SU-DHL-6 (cell line): ENCODE data around the gene PDS5A.

Experiments
- H2AFZ ChIP-seq: fragments of 200-600 bp; sonication (generic); 2 replicates; pipeline ENCODE4 v1.6.1; 2014; ENCODE audit warnings: low read depth, mild to moderate bottlenecking, moderate library complexity, mixed read lengths, antibody characterized with exemption, low read length; ENCODE audit not compliant: severe bottlenecking
- H3F3A ChIP-seq: fragments of 200-600 bp; shearing (Covaris generic); 2 replicates; pipeline ENCODE4 v1.6.0; 2016; ENCODE audit warnings: antibody characterized with exemption, mild to moderate bottlenecking; ENCODE audit not compliant: insufficient read depth
- H3K27ac ChIP-seq: fragments of 200-600 bp; sonication (generic); 2 replicates; pipeline ENCODE4 v1.5.1; 2016; ENCODE audit warnings: low read depth, mild to moderate bottlenecking, low read length, moderate library complexity, mixed read lengths
- H3K27me3 ChIP-seq: fragments of 200-600 bp; sonication (generic), shearing (Covaris generic); 2 replicates; pipeline ENCODE4 v1.6.0; 2014; ENCODE audit warnings: mild to moderate bottlenecking, low read length
- H3K36me3 ChIP-seq: fragments of 200-600 bp; sonication (generic); 2 replicates; pipeline ENCODE4 v1.6.1; 2014; ENCODE audit warnings: mild to moderate bottlenecking, low read length, mixed read lengths
- H3K4me2 ChIP-seq: fragments of 300-600, 200-600 bp; shearing (Covaris generic), sonication (generic); 2 replicates; pipeline ENCODE4 v1.6.0; 2014; ENCODE audit warnings: low read length, low read depth, mild to moderate bottlenecking; ENCODE audit not compliant: poor library complexity, severe bottlenecking
- H3K4me3 ChIP-seq: fragments of 200-600 bp; sonication (generic); 2 replicates; pipeline ENCODE4 v1.5.1; 2014; ENCODE audit warnings: antibody characterized with exemption, low read length, mild to moderate bottlenecking, mixed read lengths; ENCODE audit not compliant: insufficient read depth, poor library complexity, severe bottlenecking
- H3K79me2 ChIP-seq: fragments of 200-600 bp; sonication (generic); 2 replicates; pipeline ENCODE4 v1.6.1; 2014; ENCODE audit warnings: mild to moderate bottlenecking, low read length, moderate library complexity; ENCODE audit not compliant: insufficient read depth
- H3K9ac ChIP-seq: fragments of 200-600 bp; sonication (generic); 2 replicates; pipeline ENCODE4 v1.7.0; 2014; ENCODE audit warnings: mild to moderate bottlenecking, low read length
- H3K9me2 ChIP-seq: fragments of 200-600 bp; sonication (generic); replicated peaks from 2 replicates; pipeline ENCODE4 v1.6.1; 2014; ENCODE audit warnings: low read length; ENCODE audit not compliant: insufficient read depth
- H3K9me3 ChIP-seq: fragments of 200-600 bp; sonication (generic); 2 replicates; pipeline ENCODE4 v1.6.1; 2014; ENCODE audit warnings: low read length, mixed read lengths; ENCODE audit not compliant: insufficient read depth
- H4K20me1 ChIP-seq: fragments of 200-600 bp; sonication (generic); 2 replicates; pipeline ENCODE4 v1.6.1; 2014; ENCODE audit warnings: low read depth, mild to moderate bottlenecking, antibody characterized with exemption, low read length, moderate library complexity, mixed read lengths
- CTCF ChIP-seq: fragments of 200-600 bp; sonication (generic); IDR thresholded peaks from one replicate; pipeline ENCODE4 v1.5.1; 2017; ENCODE audit warnings: antibody characterized with exemption, mild to moderate bottlenecking, low read length, moderate library complexity; ENCODE audit not compliant: insufficient read depth, poor library complexity, severe bottlenecking
- EZH2phosphoT487 ChIP-seq: fragments of 200-600 bp; sonication (generic), shearing (Covaris generic); conservative IDR thresholded peaks from 2 replicates; pipeline ENCODE4 v1.6.1; 2018; ENCODE audit warnings: mild to moderate bottlenecking, antibody characterized with exemption, low read length, moderate library complexity, mixed read lengths

Gene PDS5A

DNA sequence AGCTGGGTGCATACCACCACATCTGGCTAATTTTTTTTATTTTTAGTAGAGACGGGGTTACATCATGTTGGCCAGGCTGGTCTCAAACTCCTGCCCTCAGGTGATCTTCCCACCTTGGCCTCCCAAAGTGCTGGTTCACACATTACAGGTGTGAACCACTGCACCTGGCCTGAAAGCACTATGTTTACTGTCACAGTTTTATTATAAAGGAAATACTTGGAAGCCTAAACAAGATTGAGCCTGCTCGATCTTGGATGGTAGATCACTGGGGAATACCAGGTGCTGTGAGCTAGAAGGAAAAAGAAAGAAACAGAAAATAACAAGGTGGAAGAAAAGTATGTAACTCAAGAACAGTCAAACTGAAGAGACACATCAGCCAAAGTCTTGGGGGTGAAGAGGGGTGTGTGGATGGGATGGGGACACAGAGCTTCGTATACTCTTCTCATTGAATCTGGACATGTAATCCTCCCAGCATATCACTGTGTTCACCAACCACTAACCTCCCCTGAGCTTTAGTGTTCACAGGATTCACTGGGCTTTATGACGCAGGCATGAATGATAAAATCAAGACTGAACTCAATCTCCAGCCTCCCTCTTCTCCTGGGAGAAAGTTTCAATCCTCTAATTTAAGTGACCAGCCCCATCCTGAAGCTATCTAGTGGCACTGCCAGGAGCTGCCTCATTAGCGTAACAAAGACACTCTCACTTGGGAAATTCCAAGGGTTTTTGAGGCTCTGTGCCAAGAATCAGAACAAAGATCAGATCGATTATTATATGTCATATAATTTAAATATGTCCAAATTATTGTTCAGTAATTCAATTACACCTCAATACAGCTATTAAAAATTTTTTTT is 40.9 kb downstream of the PDS5A start:
- Histone ChIP-seq H3K79me2 (peaks cover 99% of the 10 kb centered on the region), H3K9me2 (no peaks in the 10 kb centered on the region)

DNA sequence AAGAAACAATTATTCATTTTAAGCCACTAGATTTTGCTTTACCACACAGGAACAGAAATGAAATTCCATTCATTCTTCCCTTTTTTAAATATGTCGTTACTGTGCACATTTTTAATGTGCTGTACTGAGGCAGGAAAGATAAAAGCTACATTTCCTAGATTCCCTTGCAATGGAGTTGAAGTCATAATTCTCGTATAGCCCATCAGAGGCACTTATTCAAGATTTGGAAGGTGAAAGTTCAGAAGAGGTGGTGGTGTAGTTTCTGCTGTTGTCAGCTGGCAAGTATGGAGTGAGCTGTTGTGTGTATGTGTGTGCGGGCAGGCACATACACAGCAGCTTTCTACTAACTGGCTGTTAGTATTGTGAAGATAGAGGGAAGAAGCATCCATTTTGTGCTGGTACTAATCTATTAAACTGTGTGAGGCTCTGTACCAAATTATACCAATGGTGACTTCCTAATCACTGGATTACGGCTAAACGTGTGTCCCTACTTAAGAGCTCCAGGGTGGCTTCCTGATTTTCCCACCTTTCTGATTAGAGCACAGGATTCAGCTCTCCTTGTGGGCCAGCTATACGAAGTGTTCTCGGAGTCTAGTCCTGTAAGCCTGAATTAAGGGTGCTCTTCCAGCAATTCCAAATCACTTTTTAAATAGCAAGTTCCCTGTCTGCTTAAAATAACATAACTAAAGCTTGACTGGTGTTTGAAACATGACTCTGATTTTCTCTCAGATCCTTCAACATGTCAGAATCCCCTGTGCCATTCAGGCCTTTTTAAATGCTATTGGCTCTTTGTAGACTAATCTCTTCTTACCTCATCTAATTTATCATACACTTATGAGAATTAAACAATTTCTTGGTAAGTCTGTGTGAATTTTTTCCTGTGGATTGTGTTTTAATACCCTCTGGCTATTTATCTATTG is 43.8 kb downstream of the PDS5A start:
- H3K4me2 ChIP-seq, result no peak overlapping the region
- no peaks in the 10 kb centered on the region for H3K9me3 ChIP-seq
- no peak overlapping the region for H3K4me3 ChIP-seq
- peaks cover 94% of the 10 kb centered on the region for H3K79me2 ChIP-seq
- H4K20me1 ChIP-seq, result peaks cover 7% of the 10 kb centered on the region; the same call in 1 of the 2 replicates
- no peak overlapping the region for H2AFZ ChIP-seq
- TF ChIP-seq EZH2phosphoT487 (no peak), CTCF (no peak)
- H3K9ac ChIP-seq, result no peak overlapping the region
- H3K9me2 ChIP-seq, result no peaks in the 10 kb centered on the region
- H3K27me3 ChIP-seq, result no peaks in the 10 kb centered on the region
- no peak overlapping the region for H3K27ac ChIP-seq
- H3K36me3 ChIP-seq, result no peaks in the 10 kb centered on the region
- H3F3A ChIP-seq, result peaks cover 10% of the 10 kb centered on the region; the same call in 1 of the 2 replicates

More for the DNA sequence above, 40.9 kb downstream of the PDS5A start:
- Histone ChIP-seq H4K20me1 (peaks cover 7% of the 10 kb centered on the region; the same call in 1 of the 2 replicates), H2AFZ (no peak overlapping the region), H3K27ac (no peak overlapping the region), H3K9ac (no peak overlapping the region), H3K36me3 (no peaks in the 10 kb centered on the region), H3K4me3 (no peak overlapping the region), H3F3A (peaks cover 10% of the 10 kb centered on the region; the same call in 1 of the 2 replicates), H3K9me3 (no peaks in the 10 kb centered on the region), H3K27me3 (no peaks in the 10 kb centered on the region), H3K4me2 (no peak overlapping the region)
- TF ChIP-seq EZH2phosphoT487, result no peak
- no peak for TF ChIP-seq CTCF

- TF ChIP-seq CTCF, result no peak
- TF ChIP-seq EZH2phosphoT487, result no peak
- H3K9me2 ChIP-seq, result no peaks in the 10 kb centered on the region
- no peak overlapping the region for H3K4me3 ChIP-seq
- H3K9ac ChIP-seq, result no peak overlapping the region
- H2AFZ ChIP-seq, result no peak overlapping the region
- peaks cover 94% of the 10 kb centered on the region for H3K79me2 ChIP-seq
- H4K20me1 ChIP-seq, result peaks cover 7% of the 10 kb centered on the region; the same call in 1 of the 2 replicates
- H3F3A ChIP-seq, result peaks cover 10% of the 10 kb centered on the region; the same call in 1 of the 2 replicates
- H3K27me3 ChIP-seq, result no peaks in the 10 kb centered on the region
- peaks cover 2% of the 10 kb centered on the region for H3K36me3 ChIP-seq
- no peak overlapping the region for H3K27ac ChIP-seq
- no peak overlapping the region for H3K4me2 ChIP-seq
- no peaks in the 10 kb centered on the region for H3K9me3 ChIP-seq
Observed at GRCh38 chr4:39932776-39933402, 44.8 kb downstream of the PDS5A start.
